Stimulated activated CD4-positive, alpha-beta T cell treated with anti-CD3 and anti-CD28 coated beads, TNF-alpha, amount 100 ng/mL, for 4 hours (primary cell): ENCODE data around the gene KCP.

Experiments
- DNase-seq, 3 experiments: peaks; one replicate each; pipeline ENCODE4 v3.0.0-alpha.2; 2020; ENCODE audit warnings: low read depth in 3 of 3

The KCP gene

GRCh38 chr7:128827971-128828711 lies 82.4 kb downstream of the KCP start:
- DNase-seq: no peak

GRCh38 chr7:128827248-128827958 lies 83.1 kb downstream of the KCP start:
- no peak for DNase-seq

- DNase-seq: no peak
Observed at GRCh38 chr7:128826916-128827247, 83.6 kb downstream of the KCP start.
